HG03103 (cell line): Measurements from ENCODE around the gene HTR3C.
"Not testable (repeated sequence)": the region's sequence is repeated elsewhere in the genome, so short reads cannot be mapped to it uniquely, and the experiment has no call there.

Experiments
- ATAC-seq: cut with Tn5 transposase; IDR thresholded peaks from one replicate; pipeline ENCODE4 v1.9.1; 2021; ENCODE audit warnings: low read depth; ENCODE audit not compliant: unreplicated experiment

HTR3C gene

GRCh38 chr3:184030536-184030935 is 22.3 kb upstream of the HTR3C start:
- ATAC-seq: no peak

- ATAC-seq: no peak
These were observed 21.6 kb upstream of the HTR3C start, which contains the start of gene HTR3D for GRCh38 chr3:184031187-184031792. TSS of gene HTR3D (plus strand) at chr3:184031742. CDS start at chr3:184031742, 0 bp downstream.

- no peak for ATAC-seq
These were observed 15.0 kb upstream of the HTR3C start for GRCh38 chr3:184037816-184038215.

GRCh38 chr3:184038307-184038706 is 14.5 kb upstream of the HTR3C start:
- not testable (repeated sequence) for ATAC-seq

- no peak for ATAC-seq
These were observed 13.4 kb upstream of the HTR3C start for GRCh38 chr3:184039414-184039813.

- ATAC-seq: no peak
These were observed 12.8 kb upstream of the HTR3C start for GRCh38 chr3:184040010-184040409.

GRCh38 chr3:184042617-184043016 is 10.2 kb upstream of the HTR3C start:
- ATAC-seq: no peak

- ATAC-seq: no peak
These were observed 6.9 kb upstream of the HTR3C start for GRCh38 chr3:184045995-184046394.

- ATAC-seq: no peak
These were observed 2.5 kb upstream of the HTR3C start for GRCh38 chr3:184050217-184050847.

GRCh38 chr3:184058029-184058428 is 5.2 kb downstream of the HTR3C start:
- no peak for ATAC-seq

GRCh38 chr3:184059424-184059823 is 6.6 kb downstream of the HTR3C start:
- ATAC-seq: no peak

GRCh38 chr3:184062637-184063036 is 9.8 kb downstream of the HTR3C start:
- no peak for ATAC-seq

GRCh38 chr3:184066211-184066610 is 13.4 kb downstream of the HTR3C start:
- ATAC-seq: no peak

- ATAC-seq: no peak
These were observed 14.8 kb downstream of the HTR3C start for GRCh38 chr3:184067573-184068055.

GRCh38 chr3:184068344-184068743 is 15.5 kb downstream of the HTR3C start:
- ATAC-seq: no peak

GRCh38 chr3:184071142-184071541 is 18.3 kb downstream of the HTR3C start:
- ATAC-seq: not testable (repeated sequence)

- no peak for ATAC-seq
These were observed 20.8 kb downstream of the HTR3C start for GRCh38 chr3:184073621-184074020.

GRCh38 chr3:184075901-184076300 is 23.1 kb downstream of the HTR3C start:
- no peak for ATAC-seq

GRCh38 chr3:184077881-184078280 is 25.0 kb downstream of the HTR3C start:
- no peak for ATAC-seq

GRCh38 chr3:184078851-184079250 is 26.0 kb downstream of the HTR3C start:
- ATAC-seq: no peak

GRCh38 chr3:184081116-184081830 is 28.4 kb downstream of the HTR3C start:
- no peak for ATAC-seq

GRCh38 chr3:184082034-184082433 is 29.2 kb downstream of the HTR3C start:
- ATAC-seq: no peak
